ENCODE data around the gene RNASE8.

DNA sequence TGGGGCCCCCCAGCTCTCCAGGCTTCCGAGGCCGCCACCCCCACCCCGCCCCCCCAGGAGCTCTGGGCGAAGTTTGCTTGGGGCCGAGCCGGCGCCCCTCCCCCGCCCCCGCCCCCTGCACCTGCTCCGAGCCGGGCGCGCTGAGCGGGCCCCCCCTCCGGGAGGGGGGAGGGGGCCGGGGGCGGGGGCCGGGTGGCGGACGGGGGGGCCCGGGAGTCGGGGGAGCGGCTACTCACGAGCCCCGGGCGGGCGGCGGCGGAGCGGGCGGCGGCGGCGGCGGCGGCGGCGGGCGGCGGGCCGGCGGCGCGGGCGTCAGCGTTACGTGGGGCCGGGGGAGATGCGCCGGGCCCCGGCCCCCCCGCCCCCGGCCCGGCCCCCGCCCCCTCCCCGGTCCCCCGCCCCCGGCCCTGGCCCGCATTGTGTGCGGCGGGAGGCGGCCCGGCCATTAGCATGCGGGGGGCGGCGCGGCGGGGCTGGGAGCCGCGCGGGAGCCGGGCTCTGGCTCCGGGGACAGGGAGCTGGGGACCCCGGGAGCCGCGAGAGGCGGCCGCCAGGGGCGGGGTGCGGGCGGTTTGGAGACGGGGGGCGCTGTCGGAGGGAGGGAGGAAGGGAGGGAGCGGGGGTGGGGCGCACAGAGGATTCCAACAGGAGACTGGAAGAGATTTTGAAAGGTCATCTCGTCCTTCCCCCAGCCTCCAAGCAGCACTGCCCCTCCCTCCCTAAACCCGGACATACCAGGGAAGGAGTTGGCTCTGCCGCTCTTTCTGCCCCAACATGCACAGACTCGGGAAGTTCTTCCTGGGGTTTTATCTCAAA is 40.7 kb downstream of the RNASE8 start, which contains the start of gene ZNF219:
- TF ChIP-seq, protein P1, sequence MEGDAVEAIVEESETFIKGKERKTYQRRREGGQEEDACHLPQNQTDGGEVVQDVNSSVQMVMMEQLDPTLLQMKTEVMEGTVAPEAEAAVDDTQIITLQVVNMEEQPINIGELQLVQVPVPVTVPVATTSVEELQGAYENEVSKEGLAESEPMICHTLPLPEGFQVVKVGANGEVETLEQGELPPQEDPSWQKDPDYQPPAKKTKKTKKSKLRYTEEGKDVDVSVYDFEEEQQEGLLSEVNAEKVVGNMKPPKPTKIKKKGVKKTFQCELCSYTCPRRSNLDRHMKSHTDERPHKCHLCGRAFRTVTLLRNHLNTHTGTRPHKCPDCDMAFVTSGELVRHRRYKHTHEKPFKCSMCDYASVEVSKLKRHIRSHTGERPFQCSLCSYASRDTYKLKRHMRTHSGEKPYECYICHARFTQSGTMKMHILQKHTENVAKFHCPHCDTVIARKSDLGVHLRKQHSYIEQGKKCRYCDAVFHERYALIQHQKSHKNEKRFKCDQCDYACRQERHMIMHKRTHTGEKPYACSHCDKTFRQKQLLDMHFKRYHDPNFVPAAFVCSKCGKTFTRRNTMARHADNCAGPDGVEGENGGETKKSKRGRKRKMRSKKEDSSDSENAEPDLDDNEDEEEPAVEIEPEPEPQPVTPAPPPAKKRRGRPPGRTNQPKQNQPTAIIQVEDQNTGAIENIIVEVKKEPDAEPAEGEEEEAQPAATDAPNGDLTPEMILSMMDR (IDR thresholded peaks at IDR 0.05; ENCODE audit: poor library complexity, severe bottlenecking), result no peak
- TF ChIP-seq SMC3 (conservative IDR thresholded peaks at IDR 0.05; ENCODE audit: poor library complexity) (no peak), EZH2 (IDR thresholded peaks at IDR 0.05; ENCODE audit: borderline replicate concordance, insufficient read depth, low read length, poor library complexity, severe bottlenecking) (no peak), RAD21 (conservative IDR thresholded peaks at IDR 0.05) (no peak), EP300 (conservative IDR thresholded peaks at IDR 0.05; ENCODE audit: poor library complexity, severe bottlenecking) (no peak), TAF1 (IDR thresholded peaks at IDR 0.05; ENCODE audit: low read depth) (no peak), POLR2AphosphoS5 (IDR thresholded peaks at IDR 0.05) (peak; percentile 52), MXI1 (conservative IDR thresholded peaks at IDR 0.05; ENCODE audit: poor library complexity, severe bottlenecking) (no peak)
- TF ChIP-seq, protein P2, sequence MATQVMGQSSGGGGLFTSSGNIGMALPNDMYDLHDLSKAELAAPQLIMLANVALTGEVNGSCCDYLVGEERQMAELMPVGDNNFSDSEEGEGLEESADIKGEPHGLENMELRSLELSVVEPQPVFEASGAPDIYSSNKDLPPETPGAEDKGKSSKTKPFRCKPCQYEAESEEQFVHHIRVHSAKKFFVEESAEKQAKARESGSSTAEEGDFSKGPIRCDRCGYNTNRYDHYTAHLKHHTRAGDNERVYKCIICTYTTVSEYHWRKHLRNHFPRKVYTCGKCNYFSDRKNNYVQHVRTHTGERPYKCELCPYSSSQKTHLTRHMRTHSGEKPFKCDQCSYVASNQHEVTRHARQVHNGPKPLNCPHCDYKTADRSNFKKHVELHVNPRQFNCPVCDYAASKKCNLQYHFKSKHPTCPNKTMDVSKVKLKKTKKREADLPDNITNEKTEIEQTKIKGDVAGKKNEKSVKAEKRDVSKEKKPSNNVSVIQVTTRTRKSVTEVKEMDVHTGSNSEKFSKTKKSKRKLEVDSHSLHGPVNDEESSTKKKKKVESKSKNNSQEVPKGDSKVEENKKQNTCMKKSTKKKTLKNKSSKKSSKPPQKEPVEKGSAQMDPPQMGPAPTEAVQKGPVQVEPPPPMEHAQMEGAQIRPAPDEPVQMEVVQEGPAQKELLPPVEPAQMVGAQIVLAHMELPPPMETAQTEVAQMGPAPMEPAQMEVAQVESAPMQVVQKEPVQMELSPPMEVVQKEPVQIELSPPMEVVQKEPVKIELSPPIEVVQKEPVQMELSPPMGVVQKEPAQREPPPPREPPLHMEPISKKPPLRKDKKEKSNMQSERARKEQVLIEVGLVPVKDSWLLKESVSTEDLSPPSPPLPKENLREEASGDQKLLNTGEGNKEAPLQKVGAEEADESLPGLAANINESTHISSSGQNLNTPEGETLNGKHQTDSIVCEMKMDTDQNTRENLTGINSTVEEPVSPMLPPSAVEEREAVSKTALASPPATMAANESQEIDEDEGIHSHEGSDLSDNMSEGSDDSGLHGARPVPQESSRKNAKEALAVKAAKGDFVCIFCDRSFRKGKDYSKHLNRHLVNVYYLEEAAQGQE (IDR thresholded peaks at IDR 0.05; ENCODE audit: borderline replicate concordance), result no peak
